LNCaP clone FGC (cell line): ENCODE results near the gene COL6A6.

ENCODE experiments used
- DNase-seq: peaks from one replicate; pipeline ENCODE4 v3.0.0-alpha.2; 2011; ENCODE audit warnings: low read depth
- H3K4me3 ChIP-seq: 2 replicates; pipeline ENCODE4 v1.5.1; 2011; ENCODE audit warnings: mild to moderate bottlenecking, low read depth, low read length, control low read depth
- TF ChIP-seq, protein P1 (sequence below): IDR thresholded peaks from 2 replicates; pipeline ENCODE4 v1.5.1; 2012; ENCODE audit warnings: mild to moderate bottlenecking; ENCODE audit not compliant: control insufficient read depth, insufficient read depth; ENCODE audit errors: extremely low read depth

The COL6A6 gene

DNA sequence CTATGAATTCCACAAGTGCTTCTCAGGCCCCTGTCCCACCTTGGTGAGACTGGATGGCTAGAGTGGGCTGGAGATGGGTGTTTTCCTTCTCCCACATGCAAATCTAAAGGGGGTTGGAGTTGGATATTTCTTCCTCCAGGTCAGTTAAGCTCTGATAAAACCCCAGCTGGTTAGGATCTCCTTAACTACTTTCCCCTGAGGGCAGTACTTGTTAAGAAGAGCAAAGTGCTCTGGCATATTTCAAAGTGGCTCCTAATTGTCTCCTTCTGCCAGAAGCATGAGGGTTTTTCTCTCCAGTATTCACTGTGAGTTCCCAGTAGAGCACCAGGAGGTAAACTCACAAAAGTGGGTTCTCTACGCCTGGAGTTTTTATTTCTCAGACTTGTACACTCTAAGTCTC lies 31.4 kb downstream of the COL6A6 start:
- DNase-seq, result no peak
- TF ChIP-seq, protein P1, sequence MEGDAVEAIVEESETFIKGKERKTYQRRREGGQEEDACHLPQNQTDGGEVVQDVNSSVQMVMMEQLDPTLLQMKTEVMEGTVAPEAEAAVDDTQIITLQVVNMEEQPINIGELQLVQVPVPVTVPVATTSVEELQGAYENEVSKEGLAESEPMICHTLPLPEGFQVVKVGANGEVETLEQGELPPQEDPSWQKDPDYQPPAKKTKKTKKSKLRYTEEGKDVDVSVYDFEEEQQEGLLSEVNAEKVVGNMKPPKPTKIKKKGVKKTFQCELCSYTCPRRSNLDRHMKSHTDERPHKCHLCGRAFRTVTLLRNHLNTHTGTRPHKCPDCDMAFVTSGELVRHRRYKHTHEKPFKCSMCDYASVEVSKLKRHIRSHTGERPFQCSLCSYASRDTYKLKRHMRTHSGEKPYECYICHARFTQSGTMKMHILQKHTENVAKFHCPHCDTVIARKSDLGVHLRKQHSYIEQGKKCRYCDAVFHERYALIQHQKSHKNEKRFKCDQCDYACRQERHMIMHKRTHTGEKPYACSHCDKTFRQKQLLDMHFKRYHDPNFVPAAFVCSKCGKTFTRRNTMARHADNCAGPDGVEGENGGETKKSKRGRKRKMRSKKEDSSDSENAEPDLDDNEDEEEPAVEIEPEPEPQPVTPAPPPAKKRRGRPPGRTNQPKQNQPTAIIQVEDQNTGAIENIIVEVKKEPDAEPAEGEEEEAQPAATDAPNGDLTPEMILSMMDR, result no peak
- H3K4me3 ChIP-seq, result no peak overlapping the region

DNA sequence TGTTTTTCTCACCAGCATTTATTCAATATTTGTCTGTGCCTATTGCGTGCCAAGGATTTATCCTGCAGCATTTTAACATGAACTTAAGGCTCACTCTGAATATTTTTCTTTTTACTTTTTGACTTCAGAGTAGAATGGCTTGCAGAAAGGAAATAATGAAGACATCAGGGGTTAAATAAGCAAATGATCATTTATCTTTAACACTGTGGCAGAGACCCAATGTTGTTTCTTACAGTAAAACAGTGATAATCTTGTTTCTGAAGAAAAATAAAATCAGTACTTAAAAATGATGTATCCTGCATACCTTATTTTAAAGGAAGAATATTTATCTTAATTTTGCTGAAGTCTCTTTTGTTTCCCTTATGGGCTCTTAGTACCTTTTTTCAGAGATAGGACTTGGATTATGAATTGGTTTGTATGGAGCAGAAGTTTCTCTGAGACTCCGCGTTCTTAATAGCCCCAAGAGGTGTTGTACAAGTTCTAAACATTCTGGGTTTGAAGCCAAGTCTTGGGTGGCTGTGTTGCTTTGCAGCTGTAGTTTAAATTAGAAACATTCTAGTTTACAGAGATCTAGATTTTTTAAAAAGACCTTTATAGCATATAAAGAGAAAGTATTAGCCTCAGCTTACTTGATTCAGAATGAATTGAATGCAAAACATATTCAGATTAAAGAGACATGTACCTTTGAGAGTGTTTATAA lies 40.5 kb downstream of the COL6A6 start:
- DNase-seq, result no peak
- TF ChIP-seq, protein P1, result no peak
- no peak overlapping the region for H3K4me3 ChIP-seq

DNA sequence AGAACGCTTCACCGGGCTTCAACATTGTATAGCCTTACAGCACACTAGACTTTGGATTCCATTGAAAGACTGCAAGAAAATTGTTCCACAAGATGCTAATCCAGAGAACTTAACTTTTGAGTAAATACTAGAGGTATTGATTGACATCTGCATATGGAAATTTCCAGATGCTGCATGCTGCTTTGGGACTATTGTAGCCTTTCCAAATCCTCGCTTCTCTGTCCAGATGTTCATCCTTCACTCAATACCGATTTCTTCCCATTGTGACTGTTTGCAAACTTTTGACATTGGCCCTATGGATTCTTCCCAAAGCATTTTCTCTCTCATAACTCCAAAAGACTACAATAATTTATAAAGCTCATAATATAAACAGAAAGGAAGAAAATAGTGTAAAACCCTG lies 41.4 kb downstream of the COL6A6 start:
- no peak overlapping the region for H3K4me3 ChIP-seq
- no peak for DNase-seq
- TF ChIP-seq, protein P1, result no peak

DNA sequence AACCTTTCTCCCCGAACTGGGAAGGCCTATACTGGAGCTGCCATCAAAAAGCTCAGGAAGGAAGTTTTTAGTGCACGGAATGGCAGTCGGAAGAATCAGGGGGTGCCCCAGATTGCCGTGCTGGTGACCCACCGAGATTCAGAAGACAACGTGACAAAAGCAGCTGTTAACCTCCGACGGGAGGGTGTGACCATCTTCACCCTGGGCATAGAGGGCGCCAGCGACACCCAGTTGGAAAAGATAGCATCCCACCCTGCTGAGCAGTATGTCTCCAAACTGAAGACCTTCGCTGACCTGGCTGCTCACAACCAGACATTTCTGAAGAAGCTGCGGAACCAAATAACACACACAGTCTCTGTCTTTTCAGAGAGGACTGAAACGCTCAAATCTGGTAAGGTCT lies 48.2 kb downstream of the COL6A6 start:
- TF ChIP-seq, protein P1, result no peak
- no peak for DNase-seq
- H3K4me3 ChIP-seq, result no peak overlapping the region
